Psoas muscle (tissue), 8 donors: Measurements from ENCODE around the gene KRT73. TPM values are rescaled to one million over a fixed set of nuclear protein-coding genes. Genes with fewer than 3 reads are reported as not detected.
A peak's percentile ranks its signal among the peaks of the same experiment; 100 is the strongest.

ENCODE experiments used
- ATAC-seq, 4 donors: fragments of 200-7000 bp; cut with Tn5 transposase; one replicate each; pipeline ENCODE4 v1.9.1; 2020; ENCODE audit warnings: moderate library complexity in 3 of 4, mild to moderate bottlenecking in 2 of 4
- DNase-seq, 2 donors: peaks; one replicate each; pipeline ENCODE4 v3.0.0-alpha.2; 2020
- H3K27ac ChIP-seq: fragments of 200-600 bp; one replicate; pipeline ENCODE4 v1.8.0; 2022
- H3K27me3 ChIP-seq, 3 donors: fragments of 200-600 bp in 1 of 3; one replicate each; pipeline versions ENCODE4 v1.6.1 to v1.8.0; 2013 to 2022; ENCODE audit warnings: low read length in 2 of 3, mild to moderate bottlenecking in 2 of 3, moderate library complexity in 1 of 3; ENCODE audit not compliant: insufficient read depth in 3 of 3
- H3K36me3 ChIP-seq, 2 donors: fragments of 200-600 bp in 1 of 2; one replicate each; pipeline versions ENCODE4 v1.6.1 to v1.8.0; 2013 to 2022; ENCODE audit warnings: low read depth in 1 of 2, mild to moderate bottlenecking in 1 of 2, moderate library complexity in 1 of 2; ENCODE audit not compliant: insufficient read depth in 1 of 2
- H3K4me1 ChIP-seq: fragments of 200-600 bp; one replicate; pipeline ENCODE4 v1.8.0; 2022
- H3K4me3 ChIP-seq: fragments of 200-600 bp; one replicate; pipeline ENCODE4 v1.8.0; 2022; ENCODE audit warnings: mild to moderate bottlenecking
- H3K9me3 ChIP-seq: fragments of 200-600 bp; one replicate; pipeline ENCODE4 v1.8.0; 2022
- WGBS, 3 donors: extraction: QIAGEN DNeasy Blood & Tissue Kit; methylation state at CpG; one replicate each; pipeline versions ENCODE4 v1.1.6 to v1.1.7; 2013; 5-methylcytosine and 5-hydroxymethylcytosine counted together
- intact Hi-C, 2 donors: fragments of 100-400 bp; cut with DNase I; formaldehyde crosslinking; loops; one replicate each; pipeline versions ENCODE4 v1.11.0 to v1.14.2; 2022
- polyA plus RNA-seq, 3 donors: library from polyadenylated mRNA; stranded (reverse); fragments of 200-250 nt; gene quantifications; one replicate each; pipeline ENCODE4 v1.2.3, GENCODE V29; 2013
- total RNA-seq, 4 donors: library from RNA; stranded (reverse); fragmentation: NEBNext Ultra II Directional in 2 of 4; extraction: Animal tissue kit (Norgen Biotek cat#: 25700) in 2 of 4; gene quantifications; one replicate each; pipeline versions ENCODE4 v1.2.1 to v1.2.4, GENCODE V29; 2021 to 2023
- TF ChIP-seq, protein P1 (sequence below): fragments of 200-600 bp; IDR thresholded peaks from one replicate; pipeline ENCODE4 v1.8.0; 2022; ENCODE audit warnings: antibody characterized with exemption
- donor health status: healthy with polysubstance abuse.
- donor health status: DM: no; HTN: no; CAD: no; lungs with moderate emphysema.
- donor health status: Bipolar disorder and iron deficiency.
- donor health status: healthy.
- donor health status: DM: yes; HTN: yes; CAD: no.
- donor health status: DM: no; HTN: no; CAD: no.
- donor health status: DM: no; HTN: no; CAD: no.
- donor health status: DM: yes; HTN: yes; CAD: no.

The KRT73 gene
- total and polyA plus RNA-seq, 7 donors, result not detected

GRCh38 chr12:52584156-52584682 is 34.1 kb downstream of the KRT73 start:
- DNase-seq, result no peak
- Histone ChIP-seq H3K4me1 (no peaks in the 10 kb centered on the region), H3K4me3 (no peak overlapping the region), H3K36me3 (no peaks in the 10 kb centered on the region), H3K27ac (no peak overlapping the region), H3K27me3 (peaks cover 0 to 2% (median 0%) of the 10 kb centered on the region in 3 donors), H3K9me3 (no peaks in the 10 kb centered on the region)
- ATAC-seq, result no peak
- TF ChIP-seq, protein P1, sequence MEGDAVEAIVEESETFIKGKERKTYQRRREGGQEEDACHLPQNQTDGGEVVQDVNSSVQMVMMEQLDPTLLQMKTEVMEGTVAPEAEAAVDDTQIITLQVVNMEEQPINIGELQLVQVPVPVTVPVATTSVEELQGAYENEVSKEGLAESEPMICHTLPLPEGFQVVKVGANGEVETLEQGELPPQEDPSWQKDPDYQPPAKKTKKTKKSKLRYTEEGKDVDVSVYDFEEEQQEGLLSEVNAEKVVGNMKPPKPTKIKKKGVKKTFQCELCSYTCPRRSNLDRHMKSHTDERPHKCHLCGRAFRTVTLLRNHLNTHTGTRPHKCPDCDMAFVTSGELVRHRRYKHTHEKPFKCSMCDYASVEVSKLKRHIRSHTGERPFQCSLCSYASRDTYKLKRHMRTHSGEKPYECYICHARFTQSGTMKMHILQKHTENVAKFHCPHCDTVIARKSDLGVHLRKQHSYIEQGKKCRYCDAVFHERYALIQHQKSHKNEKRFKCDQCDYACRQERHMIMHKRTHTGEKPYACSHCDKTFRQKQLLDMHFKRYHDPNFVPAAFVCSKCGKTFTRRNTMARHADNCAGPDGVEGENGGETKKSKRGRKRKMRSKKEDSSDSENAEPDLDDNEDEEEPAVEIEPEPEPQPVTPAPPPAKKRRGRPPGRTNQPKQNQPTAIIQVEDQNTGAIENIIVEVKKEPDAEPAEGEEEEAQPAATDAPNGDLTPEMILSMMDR, result no peak
- intact Hi-C loops, result loop anchor here (5.0 to 10.0 kb wide), 2 partner anchors 291 to 393 kb away; no protein-coding TSS in a partner anchor
- 84 to 96% (median 94%) methylated on average over 9 of the region's 9 CpGs for WGBS, 3 donors

DNA sequence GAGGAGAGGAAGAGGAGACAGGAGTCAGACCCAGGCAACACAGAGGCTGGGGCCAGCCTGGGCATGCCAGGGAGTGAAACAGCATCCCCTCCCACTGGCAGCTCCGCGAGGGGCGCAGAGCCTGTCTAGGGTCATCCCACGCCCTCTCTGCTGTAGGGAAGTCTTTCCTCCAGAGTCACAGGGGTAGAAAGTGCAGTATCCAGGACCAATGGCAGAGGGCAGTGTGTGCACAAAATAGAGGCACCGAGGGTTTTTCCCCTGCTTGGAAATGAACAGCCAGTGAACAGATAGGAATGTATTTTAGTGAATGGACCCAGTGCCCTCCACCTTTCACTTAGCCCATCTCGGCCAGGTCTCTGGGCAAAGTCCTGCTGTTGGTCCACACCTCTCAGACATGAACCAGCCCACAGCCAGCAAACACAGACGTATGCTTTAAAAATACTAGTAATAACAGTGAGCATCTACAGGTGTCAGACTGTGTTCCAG is 35.3 kb downstream of the KRT73 start:
- Histone ChIP-seq H3K27me3 (peaks cover 0 to 4% (median 0%) of the 10 kb centered on the region in 3 donors), H3K9me3 (no peaks in the 10 kb centered on the region), H3K4me3 (no peak overlapping the region), H3K4me1 (no peaks in the 10 kb centered on the region), H3K36me3 (no peaks in the 10 kb centered on the region), H3K27ac (no peak overlapping the region)
- TF ChIP-seq, protein P1, result peak; percentile 51
- intact Hi-C loops, result loop anchor here (1.0 to 10.0 kb wide), 3 partner anchors 292 to 394 kb away; no protein-coding TSS in a partner anchor
- WGBS, 3 donors, result 26 to 39% (median 31%) methylated on average over 7 of the region's 7 CpGs
- DNase-seq, result peak in 1 of 2 donors; percentile 16
- peak in 3 of 4 donors; percentile 46 to 61 (median 49) for ATAC-seq

GRCh38 chr12:52582486-52582885 is 35.9 kb downstream of the KRT73 start:
- ATAC-seq (no peak), DNase-seq (no peak)
- Histone ChIP-seq H3K4me3 (no peak overlapping the region), H3K4me1 (no peaks in the 10 kb centered on the region), H3K27me3 (peaks cover 0 to 4% (median 0%) of the 10 kb centered on the region in 3 donors), H3K27ac (no peak overlapping the region), H3K9me3 (no peaks in the 10 kb centered on the region), H3K36me3 (no peaks in the 10 kb centered on the region)
- TF ChIP-seq, protein P1, result no peak
- intact Hi-C loops, result loop anchor here (5.0 to 10.0 kb wide), 2 partner anchors 292 to 395 kb away; no protein-coding TSS in a partner anchor
- 52 to 64% (median 54%) methylated on average over 2 of the region's 2 CpGs for WGBS, 3 donors

DNA sequence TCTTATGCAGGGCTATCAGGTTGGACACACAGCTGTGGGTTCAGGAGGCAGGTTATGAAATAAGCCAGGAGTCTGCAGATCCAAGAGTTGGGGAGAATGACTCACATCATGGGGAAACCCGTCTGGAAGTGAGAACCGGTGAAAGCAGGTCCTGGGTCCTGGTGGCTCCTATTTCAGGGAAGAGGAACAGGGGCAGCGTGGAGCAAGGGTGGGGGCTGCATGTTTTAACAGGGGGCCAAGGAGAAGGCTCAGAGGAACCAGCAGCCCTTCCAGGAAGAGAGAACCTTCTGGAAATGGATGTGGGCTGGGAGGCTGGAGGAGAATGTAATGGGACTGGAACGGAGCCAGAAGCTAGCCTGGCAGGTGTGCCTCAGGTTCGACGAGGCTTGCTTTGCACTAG is 36.9 kb downstream of the KRT73 start:
- no peaks in the 10 kb centered on the region for H3K36me3 ChIP-seq
- DNase-seq, result no peak
- no peak for ATAC-seq
- no peak overlapping the region for H3K27ac ChIP-seq
- peaks cover 0 to 4% (median 0%) of the 10 kb centered on the region in 3 donors for H3K27me3 ChIP-seq
- WGBS, 3 donors, result 54 to 59% (median 59%) methylated on average over 6 of the region's 6 CpGs
- intact Hi-C loops, result loop anchor here (5.0 to 10.0 kb wide), 2 partner anchors 293 to 396 kb away; no protein-coding TSS in a partner anchor
- TF ChIP-seq, protein P1, result no peak
- no peaks in the 10 kb centered on the region for H3K9me3 ChIP-seq
- H3K4me1 ChIP-seq, result no peaks in the 10 kb centered on the region
- no peak overlapping the region for H3K4me3 ChIP-seq
